Transverse colon (tissue), 4 donors: Measurements from ENCODE around the gene TMEM214. TPM values are rescaled to one million over a fixed set of nuclear protein-coding genes. Genes with fewer than 3 reads are reported as not detected.

Experiments used
- DNase-seq: peaks from one replicate; pipeline ENCODE4 v3.0.0-alpha.2; 2019
- H3K27ac ChIP-seq, 4 donors: fragments of 200-600 bp; sonication (generic); 2 replicates each; pipeline ENCODE4 v1.5.1; 2016 to 2018; ENCODE audit warnings: inconsistent platforms in 4 of 4
- H3K27me3 ChIP-seq: fragments of 200-600 bp; sonication (generic); 2 replicates; pipeline ENCODE4 v1.5.1; 2017; ENCODE audit warnings: inconsistent platforms
- H3K36me3 ChIP-seq, 4 donors: fragments of 200-600 bp; sonication (generic); 2 replicates each; pipeline ENCODE4 v1.5.1; 2017 to 2019; ENCODE audit warnings: inconsistent platforms in 4 of 4
- H3K4me1 ChIP-seq, 4 donors: fragments of 200-600 bp; sonication (generic); 2 replicates each; pipeline ENCODE4 v1.5.1; 2017 to 2020; ENCODE audit warnings: inconsistent platforms in 4 of 4
- H3K4me3 ChIP-seq, 4 donors: fragments of 200-600 bp; sonication (generic); 1 replicate in 1 of 4; 2 replicates in 3 of 4; pipeline versions ENCODE4 v1.5.1 to v1.6.1; 2017 to 2019; ENCODE audit warnings: inconsistent platforms in 4 of 4
- H3K9me3 ChIP-seq, 2 donors: fragments of 200-600 bp; sonication (generic); 2 replicates each; pipeline ENCODE4 v1.5.1; 2017 to 2019; ENCODE audit warnings: inconsistent platforms in 2 of 2
- CTCF ChIP-seq, 5 experiments: fragments of 200-600 bp in 3 of 5; fragments of 450-650 bp in 2 of 5; sonication (generic) in 3 of 5; IDR thresholded peaks; 1 replicate in 2 of 5; 2 replicates in 3 of 5; pipeline ENCODE4 v1.5.1; 2016 to 2017; ENCODE audit warnings: antibody characterized with exemption in 5 of 5, inconsistent platforms in 3 of 5, mild to moderate bottlenecking in 2 of 5, moderate library complexity in 1 of 5
- EP300 ChIP-seq: sonication (generic); formaldehyde crosslinking; IDR thresholded peaks from one replicate; pipeline ENCODE4 v1.6.1; 2017; ENCODE audit warnings: antibody characterized with exemption, low read depth
- POLR2A ChIP-seq: fragments of 450-650 bp; IDR thresholded peaks from one replicate; pipeline ENCODE4 v1.6.1; 2016; ENCODE audit warnings: antibody characterized with exemption, mild to moderate bottlenecking, moderate library complexity
- POLR2AphosphoS5 ChIP-seq, 3 donors: sonication (generic); formaldehyde crosslinking; IDR thresholded peaks; one replicate each; pipeline ENCODE4 v1.6.1; 2016; ENCODE audit warnings: antibody characterized with exemption in 3 of 3
- WGBS, 2 donors: methylation state at CpG; one replicate each; pipeline ENCODE4 v1.1.5; 2018; ENCODE audit warnings: low coverage in 1 of 2; 5-methylcytosine and 5-hydroxymethylcytosine counted together
- in situ Hi-C, 4 donors: fragments of 200-750 bp; cut with MboI; loops; one replicate each; pipeline versions ENCODE4 v1.15.0 to v1.15.1; 2017; ENCODE audit warnings: low sequenced_read_pairs in 3 of 4, low pct_ligation_motif_present in 1 of 4, low pct_unique_long_range_greater_than_20kb in 1 of 4
- intact Hi-C: fragments of 100-400 bp; cut with DNase I; formaldehyde crosslinking; loops from one replicate; pipeline ENCODE4 v1.15.1; 2023; ENCODE audit warnings: low total_unique reads
- total RNA-seq, 4 donors: library from RNA; depleted of rRNA; stranded (reverse); fragments of >200 nt; gene quantifications; one replicate each; pipeline ENCODE4 v1.1.0, GENCODE V29; 2016

Gene TMEM214
- total RNA-seq, 4 donors from 2014 or later = 51.2 to 179 (median 127) TPM

GRCh38 chr2:27069436-27069835 is 36.7 kb downstream of the TMEM214 start:
- H3K4me1 ChIP-seq = peaks cover 15 to 46% (median 34%) of the 10 kb centered on the region in 4 donors

GRCh38 chr2:27069961-27070618 is 37.3 kb downstream of the TMEM214 start:
- no peak for DNase-seq
- Histone ChIP-seq H3K4me1 (peaks cover 15 to 52% (median 38%) of the 10 kb centered on the region in 4 donors), H3K27ac (peak overlapping the region; percentile 92 to 96 (median 95)), H3K9me3 (no peaks in the 10 kb centered on the region), H3K27me3 (no peaks in the 10 kb centered on the region), H3K4me3 (peak overlapping the region in 2 of 4 donors; percentile 78 to 98), H3K36me3 (no peaks in the 10 kb centered on the region)
- intact Hi-C loops = no loop called here
- TF ChIP-seq CTCF (IDR thresholded peaks at IDR 0.05) (no peak), EP300 (no peak), POLR2A (no peak), POLR2AphosphoS5 (IDR thresholded peaks at IDR 0.05) (no peak)
- WGBS, 2 donors = 83 to 88% methylated on average over 5 to 8 of the region's 8 CpGs
- in situ Hi-C loops = no loop called here

More at GRCh38 chr2:27069436-27069835, 36.7 kb downstream of the TMEM214 start:
- no peaks in the 10 kb centered on the region for H3K9me3 ChIP-seq
- no peak overlapping the region for H3K4me3 ChIP-seq
- TF ChIP-seq EP300 = no peak
- TF ChIP-seq POLR2AphosphoS5 (IDR thresholded peaks at IDR 0.05) = no peak
- TF ChIP-seq CTCF (IDR thresholded peaks at IDR 0.05) = no peak
- TF ChIP-seq POLR2A = no peak
- H3K27ac ChIP-seq = no peak overlapping the region
- H3K36me3 ChIP-seq = no peaks in the 10 kb centered on the region
- DNase-seq = no peak
- in situ Hi-C loops (no loop called here), intact Hi-C loops (no loop called here)
- no peaks in the 10 kb centered on the region for H3K27me3 ChIP-seq
- 97 to 100% methylated on average over 1 to 6 of the region's 6 CpGs for WGBS, 2 donors

GRCh38 chr2:27070653-27071276 is 38.0 kb downstream of the TMEM214 start:
- 2% methylated on average over 11 of the region's 11 CpGs; no CpG with 5 or more reads in 1 of the 2 donors for WGBS, 2 donors
- no peak for DNase-seq
- no peaks in the 10 kb centered on the region for H3K27me3 ChIP-seq
- peak overlapping the region; percentile 68 to 98 (median 82) for H3K4me3 ChIP-seq
- H3K36me3 ChIP-seq = no peaks in the 10 kb centered on the region
- peaks cover 15 to 59% (median 41%) of the 10 kb centered on the region in 4 donors for H3K4me1 ChIP-seq
- intact Hi-C loops = no loop called here
- no peak for TF ChIP-seq CTCF (IDR thresholded peaks at IDR 0.05)
- no peak for TF ChIP-seq POLR2AphosphoS5 (IDR thresholded peaks at IDR 0.05)
- TF ChIP-seq EP300 = no peak
- TF ChIP-seq POLR2A = no peak
- peak overlapping the region; percentile 92 to 96 (median 95) for H3K27ac ChIP-seq
- no peaks in the 10 kb centered on the region for H3K9me3 ChIP-seq
- in situ Hi-C loops = no loop called here

- Histone ChIP-seq H3K4me1 (peaks cover 15 to 64% (median 42%) of the 10 kb centered on the region in 4 donors), H3K4me3 (peak within 1 kb of the TSS; percentile 68 to 98 (median 85)), H3K27ac (peak within 1 kb of the TSS; percentile 92 to 96 (median 95)), H3K9me3 (no peaks in the 10 kb centered on the region), H3K27me3 (no peaks in the 10 kb centered on the region), H3K36me3 (no peaks in the 10 kb centered on the region)
- WGBS, 2 donors = 0% methylated on average over 51 of the region's 86 CpGs; no CpG with 5 or more reads in 1 of the 2 donors
- DNase-seq = peak; percentile 96
- TF ChIP-seq EP300 = no peak
- peak; percentile 86 for TF ChIP-seq POLR2A
- TF ChIP-seq POLR2AphosphoS5 (IDR thresholded peaks at IDR 0.05) = peak; percentile 85 to 96 (median 94)
- TF ChIP-seq CTCF (IDR thresholded peaks at IDR 0.05) = no peak
- intact Hi-C loops (no loop called here), in situ Hi-C loops (no loop called here)
Measured at GRCh38 chr2:27071277-27071989, 38.7 kb downstream of the TMEM214 start, which contains the start of gene OST4. OST4 (minus strand) TSS chr2:27071654.
